H9 (cell line): Measurements from ENCODE around the gene TRUB1. TPM values are rescaled to one million over a fixed set of nuclear protein-coding genes. Genes with fewer than 3 reads are reported as not detected.

Source experiments
- DNase-seq: peaks from one replicate; pipeline ENCODE4 v3.0.0-alpha.2; 2017
- H2AFZ ChIP-seq: one replicate; pipeline ENCODE4 v1.6.1; 2013; ENCODE audit warnings: mild to moderate bottlenecking, low read length, control low read depth, moderate library complexity
- H2AK5ac ChIP-seq: 2 replicates; pipeline ENCODE4 v1.6.1; 2013; ENCODE audit warnings: low read length, control low read depth, mixed read lengths; ENCODE audit not compliant: insufficient read length
- H2BK120ac ChIP-seq: one replicate; pipeline ENCODE4 v1.6.1; 2013; ENCODE audit warnings: low read depth, mild to moderate bottlenecking, low read length, control low read depth, inconsistent platforms; ENCODE audit not compliant: poor library complexity, severe bottlenecking
- H2BK12ac ChIP-seq: 2 replicates; pipeline ENCODE4 v1.6.1; 2013; ENCODE audit warnings: low read length, control low read depth, mixed read lengths, low read depth; ENCODE audit not compliant: insufficient read length
- H2BK15ac ChIP-seq: 2 replicates; pipeline ENCODE4 v1.6.1; 2013; ENCODE audit warnings: low read depth, low read length, control low read depth
- H2BK20ac ChIP-seq: one replicate; pipeline ENCODE4 v1.6.1; 2013; ENCODE audit warnings: low read depth, mild to moderate bottlenecking, low read length, control low read depth, inconsistent platforms; ENCODE audit not compliant: poor library complexity, severe bottlenecking
- H2BK5ac ChIP-seq: 2 replicates; pipeline ENCODE4 v1.6.1; 2013; ENCODE audit warnings: low read length, control low read depth, mixed read lengths; ENCODE audit not compliant: insufficient read length
- H3K14ac ChIP-seq: 2 replicates; pipeline ENCODE4 v1.6.1; 2013; ENCODE audit warnings: low read length, control low read depth; ENCODE audit not compliant: insufficient read depth
- H3K18ac ChIP-seq: 2 replicates; pipeline ENCODE4 v1.6.1; 2013; ENCODE audit warnings: low read depth, mild to moderate bottlenecking, mixed read lengths, low read length, control low read depth; ENCODE audit not compliant: insufficient read length
- H3K23ac ChIP-seq: 2 replicates; pipeline ENCODE4 v1.6.1; 2013; ENCODE audit warnings: low read length, control low read depth, mixed read lengths, low read depth; ENCODE audit not compliant: insufficient read length
- H3K23me2 ChIP-seq: 2 replicates; pipeline ENCODE4 v1.6.1; 2013; ENCODE audit warnings: low read depth, mild to moderate bottlenecking, mixed read lengths, low read length, control low read depth; ENCODE audit not compliant: insufficient read length, poor library complexity, severe bottlenecking
- H3K27ac ChIP-seq: 2 replicates; pipeline ENCODE4 v1.5.1; 2013; ENCODE audit warnings: low read length, control low read depth, mixed read lengths, low read depth; ENCODE audit not compliant: insufficient read length
- H3K27me3 ChIP-seq: 2 replicates; pipeline ENCODE4 v1.6.1; 2013; ENCODE audit warnings: low read length, control low read depth, inconsistent platforms; ENCODE audit not compliant: insufficient read depth
- H3K4ac ChIP-seq: 2 replicates; pipeline ENCODE4 v1.6.1; 2013; ENCODE audit warnings: low read depth, mild to moderate bottlenecking, control low read depth, inconsistent platforms, low read length, moderate library complexity
- H3K4me1 ChIP-seq: 2 replicates; pipeline ENCODE4 v1.6.1; 2013; ENCODE audit warnings: low read length, control low read depth, inconsistent platforms; ENCODE audit not compliant: insufficient read depth
- H3K4me2 ChIP-seq: 2 replicates; pipeline ENCODE4 v1.6.1; 2013; ENCODE audit warnings: low read length, control low read depth, mixed read lengths; ENCODE audit not compliant: insufficient read length, insufficient read depth
- H3K56ac ChIP-seq: 2 replicates; pipeline ENCODE4 v1.6.1; 2013; ENCODE audit warnings: low read depth, mild to moderate bottlenecking, mixed read lengths, low read length, control low read depth; ENCODE audit not compliant: insufficient read length
- H3K79me1 ChIP-seq: 2 replicates; pipeline ENCODE4 v1.6.1; 2013; ENCODE audit warnings: low read depth, mild to moderate bottlenecking, moderate library complexity, low read length, control low read depth, inconsistent platforms; ENCODE audit not compliant: insufficient read depth, poor library complexity, severe bottlenecking
- H3K79me2 ChIP-seq: 2 replicates; pipeline ENCODE4 v1.6.1; 2013; ENCODE audit warnings: low read length, control low read depth, inconsistent platforms; ENCODE audit not compliant: insufficient read depth
- H3K9ac ChIP-seq: 2 replicates; pipeline ENCODE4 v1.6.1; 2013; ENCODE audit warnings: low read length, control low read depth, mixed read lengths; ENCODE audit not compliant: insufficient read length; ENCODE audit errors: extremely low read depth
- H3K9me3 ChIP-seq: one replicate; pipeline ENCODE4 v1.6.1; 2013; ENCODE audit warnings: low read depth, low read length, inconsistent platforms; ENCODE audit not compliant: control insufficient read depth
- H3T11ph ChIP-seq: one replicate; pipeline ENCODE4 v1.6.1; 2013; ENCODE audit warnings: mild to moderate bottlenecking, low read length, control low read depth, inconsistent platforms
- H4K20me1 ChIP-seq: one replicate; pipeline ENCODE4 v1.6.1; 2013; ENCODE audit not compliant: control insufficient read depth, insufficient read length, insufficient read depth
- H4K5ac ChIP-seq: 2 replicates; pipeline ENCODE4 v1.6.1; 2013; ENCODE audit warnings: low read depth, mild to moderate bottlenecking, mixed read lengths, low read length, control low read depth; ENCODE audit not compliant: insufficient read length
- H4K8ac ChIP-seq: replicated peaks from 2 replicates; pipeline ENCODE4 v1.6.1; 2013; ENCODE audit warnings: low read length, control low read depth, mixed read lengths, low read depth; ENCODE audit not compliant: insufficient read length
- H4K91ac ChIP-seq: 2 replicates; pipeline ENCODE4 v1.6.1; 2013; ENCODE audit warnings: low read depth, mild to moderate bottlenecking, moderate library complexity, mixed read lengths, low read length, control low read depth; ENCODE audit not compliant: insufficient read length
- H3K27ac Mint-ChIP-seq, 3 experiments: 2 replicates in 2 of 3; 3 replicates in 1 of 3; pipeline ENCODE4 v1.8.0; 2020 to 2021; ENCODE audit warnings: mixed read lengths in 3 of 3, mild to moderate bottlenecking in 1 of 3, moderate library complexity in 1 of 3
- H3K27me3 Mint-ChIP-seq: 2 replicates; pipeline ENCODE4 v1.8.0; 2021; ENCODE audit warnings: low read depth, mild to moderate bottlenecking, moderate library complexity, mixed read lengths
- H3K36me3 Mint-ChIP-seq, 3 experiments: 2 replicates in 2 of 3; 3 replicates in 1 of 3; pipeline ENCODE4 v1.8.0; 2020 to 2021; ENCODE audit warnings: low read depth in 3 of 3, mixed read lengths in 3 of 3; ENCODE audit not compliant: insufficient read depth in 1 of 3
- H3K4me1 Mint-ChIP-seq, 2 experiments: 2 replicates each; pipeline ENCODE4 v1.8.0; 2020; ENCODE audit warnings: mixed read lengths in 2 of 2
- H3K4me3 Mint-ChIP-seq, 2 experiments: 2 replicates in 1 of 2; 3 replicates in 1 of 2; pipeline ENCODE4 v1.8.0; 2020 to 2021; ENCODE audit warnings: mild to moderate bottlenecking in 2 of 2, mixed read lengths in 2 of 2, moderate library complexity in 1 of 2
- H3K9me3 Mint-ChIP-seq, 2 experiments: 2 replicates in 1 of 2; 3 replicates in 1 of 2; pipeline ENCODE4 v1.8.0; 2020; ENCODE audit warnings: mild to moderate bottlenecking in 2 of 2, mixed read lengths in 2 of 2, moderate library complexity in 1 of 2
- CTCF ChIP-seq: fragments of 200-600 bp; sonication (generic); conservative IDR thresholded peaks from 3 replicates; pipeline ENCODE4 v1.8.0; 2021; ENCODE audit warnings: antibody characterized with exemption, mild to moderate bottlenecking
- WGBS: extraction: QIAGEN DNeasy Blood & Tissue Kit; methylation state at CpG from one replicate; pipeline ENCODE4 v1.1.7; 2013; ENCODE audit warnings: missing lambda C conversion rate, low lambda C conversion rate, mixed read lengths; ENCODE audit not compliant: insufficient read length; ENCODE audit errors: extremely low coverage; 5-methylcytosine and 5-hydroxymethylcytosine counted together
- total RNA-seq: library from RNA; stranded (reverse); gene quantifications from 2 replicates; pipeline ENCODE4 v1.2.1, GENCODE V29; 2021

TRUB1 gene
- total RNA-seq, 1 experiment from 2014 or later: 20.6 TPM

- H3K9me3 Mint-ChIP-seq: no peaks in the 10 kb centered on the region
- H3K4me1 ChIP-seq: no peaks in the 10 kb centered on the region
- H3K9me3 ChIP-seq: no peaks in the 10 kb centered on the region
- H3K18ac ChIP-seq: no peak overlapping the region
- H2BK12ac ChIP-seq: no peak overlapping the region
- no peak overlapping the region for H3K4me2 ChIP-seq
- H2AK5ac ChIP-seq: no peak overlapping the region
- H3K14ac ChIP-seq: no peak overlapping the region
- peaks cover 25 to 47% (median 40%) of the 10 kb centered on the region in 3 experiments; a peak in 6 of 7 replicates for H3K36me3 Mint-ChIP-seq
- TF ChIP-seq CTCF: no peak
- no peak overlapping the region for H3T11ph ChIP-seq
- no peak overlapping the region for H3K9ac ChIP-seq
- H4K5ac ChIP-seq: no peak overlapping the region
- H3K27me3 Mint-ChIP-seq: no peaks in the 10 kb centered on the region
- no peak overlapping the region for H2BK15ac ChIP-seq
- H4K91ac ChIP-seq: no peak overlapping the region
- H3K4me3 Mint-ChIP-seq: no peak overlapping the region
- H2BK20ac ChIP-seq: no peak overlapping the region
- H3K4ac ChIP-seq: no peak overlapping the region
- no peak overlapping the region for H3K27ac ChIP-seq
- H3K27me3 ChIP-seq: no peaks in the 10 kb centered on the region
- no peak overlapping the region for H2BK5ac ChIP-seq
- peaks cover 21% of the 10 kb centered on the region; the same call in 1 of the 2 replicates for H3K79me2 ChIP-seq
- H3K23me2 ChIP-seq: peaks cover 4% of the 10 kb centered on the region
- no peak overlapping the region for H4K8ac ChIP-seq
- no peak for DNase-seq
- WGBS: no CpG with 5 or more reads among the region's 5 CpGs
- H3K4me1 Mint-ChIP-seq: peaks cover 11 to 13% of the 10 kb centered on the region in 2 experiments
- no peak overlapping the region for H2BK120ac ChIP-seq
- H4K20me1 ChIP-seq: no peaks in the 10 kb centered on the region
- H2AFZ ChIP-seq: no peak overlapping the region
- H3K23ac ChIP-seq: no peak overlapping the region
- no peak overlapping the region for H3K27ac Mint-ChIP-seq
- H3K56ac ChIP-seq: no peak overlapping the region
- peaks cover 3% of the 10 kb centered on the region for H3K79me1 ChIP-seq
These were observed 5.0 kb downstream of the TRUB1 start for GRCh38 chr10:114943000-114943399.
